NCI-H82 treated with DMSO at 0.1 percent for 48 hours (cell line): ENCODE results near the gene FLVCR1.
"Not testable (repeated sequence)": the region's sequence is repeated elsewhere in the genome, so short reads cannot be mapped to it uniquely, and the experiment has no call there.

Experiments used
- DNase-seq: peaks from one replicate; lab custom pipeline; 2025; ENCODE audit not compliant: unreplicated experiment; lab: John Stamatoyannopoulos, UW

Gene FLVCR1

DNA sequence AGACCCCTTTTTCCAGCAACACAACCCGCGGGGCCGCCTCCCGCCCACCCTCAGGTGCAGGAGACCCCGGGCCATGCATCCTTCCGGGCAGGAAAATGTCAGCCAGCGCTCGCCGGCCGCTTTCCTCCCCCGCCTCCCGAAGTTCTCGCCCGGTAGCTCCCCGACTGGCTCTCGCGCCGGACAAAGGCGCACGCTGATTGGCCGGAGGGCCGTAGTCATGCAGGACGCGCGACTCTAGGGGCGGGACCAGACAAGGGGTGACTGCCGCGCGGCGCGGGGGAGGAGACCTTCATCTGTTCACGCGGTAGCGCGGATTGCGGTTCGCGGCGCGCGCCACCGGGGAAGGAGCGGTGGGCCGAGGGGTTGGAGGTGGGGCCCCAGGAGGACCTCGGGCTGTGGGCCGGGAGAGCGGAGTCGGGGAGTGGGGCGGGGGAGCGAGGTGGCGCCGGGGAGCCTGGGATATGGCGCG lies at the start of gene FLVCR1:
TSS of gene FLVCR1 (plus strand) at position 284 of the 469 bp plus-strand sequence. CDS start at position 462, 178 bp downstream.
- peak; percentile 91 for DNase-seq

DNA sequence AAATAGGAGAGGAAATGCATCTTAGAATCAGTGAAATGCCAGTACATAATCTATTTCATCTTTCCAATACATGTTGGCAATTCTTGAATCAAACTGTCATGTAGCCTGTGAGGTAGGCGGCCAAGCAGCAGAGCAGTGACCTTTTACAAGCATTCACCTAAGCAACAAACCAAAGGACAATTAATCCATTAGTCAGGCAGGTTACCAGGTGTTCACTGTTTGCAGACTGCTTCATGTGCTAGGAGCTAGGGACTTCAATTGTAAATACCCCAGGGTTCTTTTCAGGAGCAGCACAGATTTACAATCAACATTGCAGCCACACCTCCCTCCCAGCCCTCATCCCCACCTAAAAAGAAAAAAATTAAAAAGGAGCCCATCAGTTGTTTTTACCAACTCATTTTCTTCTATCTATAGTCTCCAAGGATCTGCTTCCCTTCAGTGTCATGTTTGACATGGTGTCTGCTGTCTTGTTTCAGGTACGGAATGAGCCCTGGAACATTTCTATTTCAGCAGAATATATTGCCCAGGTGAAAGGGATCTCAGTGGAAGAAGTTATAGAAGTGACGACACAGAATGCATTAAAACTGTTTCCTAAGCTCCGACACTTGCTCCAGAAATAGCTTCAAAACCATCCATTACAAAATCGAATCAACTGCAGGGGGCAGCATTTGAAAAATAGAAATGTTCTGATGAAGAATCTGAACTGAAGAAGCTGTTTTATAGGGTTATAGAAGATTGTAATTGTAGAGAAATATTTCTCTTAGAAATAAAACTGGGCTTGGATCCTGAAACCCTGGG lies 43.3 kb upstream of the FLVCR1 start:
- DNase-seq, result peak; percentile 38

DNA sequence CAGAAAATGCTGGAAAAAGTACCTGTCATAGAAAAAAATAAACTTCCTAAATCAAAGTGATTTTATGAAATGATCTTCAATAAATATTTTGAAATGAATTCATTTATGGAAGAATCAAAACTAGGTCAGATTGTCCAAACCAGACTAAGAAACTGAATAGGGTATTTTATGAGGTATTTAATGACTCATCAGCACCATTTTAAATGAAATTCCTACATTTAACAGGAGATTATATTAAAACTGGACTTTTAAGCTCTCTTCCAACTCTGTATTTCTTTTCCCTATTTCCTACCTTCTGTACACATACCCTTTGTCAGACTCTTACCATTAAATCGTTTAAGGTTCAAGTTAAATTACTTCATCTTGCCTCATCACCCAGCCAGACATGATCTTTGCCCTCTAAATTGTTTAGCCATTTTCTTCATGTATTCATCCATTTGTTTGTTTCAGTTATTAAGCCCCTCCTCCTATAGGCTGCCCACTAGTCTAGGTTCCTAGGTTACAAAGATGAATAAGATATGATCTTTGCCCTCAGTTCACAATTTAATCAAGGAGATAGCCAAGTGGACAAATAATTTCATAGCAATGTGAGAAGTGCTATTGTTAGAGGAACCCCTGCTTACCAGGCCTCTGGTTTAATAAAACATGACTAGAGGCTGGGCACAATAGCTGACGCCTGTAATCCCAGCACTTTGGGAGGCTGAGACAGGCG lies 41.4 kb upstream of the FLVCR1 start:
- no peak for DNase-seq

DNA sequence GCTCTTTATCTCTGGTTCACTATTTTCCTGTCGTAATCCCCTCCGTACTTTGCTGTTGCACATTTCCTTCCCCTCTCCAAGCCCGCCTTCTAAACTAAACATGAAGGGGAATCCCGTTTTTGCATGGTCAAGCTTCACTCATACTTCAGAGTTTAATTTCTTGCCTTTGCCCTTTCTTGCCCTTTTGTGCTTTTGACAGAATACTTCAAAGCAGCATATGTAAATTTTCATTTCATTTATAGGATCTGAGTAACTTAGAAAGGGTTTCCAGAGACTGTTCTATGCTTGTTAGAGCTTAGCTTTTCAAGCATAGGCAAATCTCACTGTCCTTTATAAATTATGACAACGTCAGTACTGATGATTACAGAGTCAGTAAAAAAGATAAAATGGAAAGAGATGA lies 38.3 kb upstream of the FLVCR1 start:
- DNase-seq, result no peak

DNA sequence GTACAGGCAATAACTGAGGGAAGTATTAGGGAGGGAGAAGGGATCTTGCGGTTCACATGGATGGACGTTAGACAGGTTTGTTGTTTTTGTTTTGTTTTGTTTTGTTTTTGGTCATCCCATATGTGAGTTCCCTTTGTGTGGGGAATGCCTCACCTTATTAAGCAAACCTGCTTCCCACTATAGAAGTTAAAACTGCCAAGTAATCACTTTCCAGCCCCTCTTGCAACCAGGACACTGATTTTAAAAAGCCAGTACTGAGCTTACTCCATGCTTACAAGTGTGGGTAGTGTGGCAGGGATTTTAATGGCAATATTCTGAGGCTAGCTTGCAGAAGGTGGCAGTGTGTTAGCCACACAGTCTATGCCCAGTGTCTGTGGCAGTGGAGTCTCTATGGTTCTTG lies 37.1 kb upstream of the FLVCR1 start:
- DNase-seq, result no peak

DNA sequence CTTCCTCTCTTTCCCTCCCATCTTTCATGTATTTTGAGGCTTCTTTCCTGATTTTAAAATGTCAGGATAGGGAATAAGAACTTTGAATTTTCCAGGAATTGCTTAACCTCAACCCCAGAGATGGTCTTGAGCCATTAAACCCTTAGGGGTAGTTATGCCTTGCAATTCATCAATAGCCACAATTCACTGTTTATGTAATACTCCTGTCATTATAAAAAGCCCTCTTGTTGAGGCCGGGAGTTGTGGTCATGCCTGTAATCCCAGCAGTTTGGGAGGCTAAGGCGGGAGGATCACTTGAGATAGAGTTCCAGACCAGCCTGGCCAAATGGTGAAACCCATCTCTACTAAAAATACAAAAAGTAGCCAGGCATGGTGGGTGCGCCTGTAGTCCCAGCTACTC lies 35.1 kb upstream of the FLVCR1 start:
- DNase-seq, result no peak

DNA sequence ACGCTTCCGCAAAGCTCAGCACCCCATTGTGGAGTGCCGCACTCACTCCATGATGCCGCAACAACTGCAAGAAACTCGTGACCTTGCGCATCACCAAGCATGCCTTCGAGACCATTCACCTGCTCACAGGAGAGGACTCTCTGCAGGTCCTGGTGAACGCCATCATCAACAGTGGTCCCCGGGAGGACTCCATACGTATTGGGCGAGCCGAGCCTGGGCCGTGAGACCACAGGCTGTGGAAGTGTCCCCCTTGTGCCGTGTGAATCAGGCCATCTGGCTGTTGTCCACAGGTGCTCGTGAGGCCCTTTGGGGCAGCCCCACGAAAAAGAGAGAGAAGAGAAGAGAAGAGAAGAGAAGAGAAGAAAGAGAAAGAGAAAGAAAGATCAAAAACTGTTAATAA lies 33.9 kb upstream of the FLVCR1 start:
- no peak for DNase-seq

DNA sequence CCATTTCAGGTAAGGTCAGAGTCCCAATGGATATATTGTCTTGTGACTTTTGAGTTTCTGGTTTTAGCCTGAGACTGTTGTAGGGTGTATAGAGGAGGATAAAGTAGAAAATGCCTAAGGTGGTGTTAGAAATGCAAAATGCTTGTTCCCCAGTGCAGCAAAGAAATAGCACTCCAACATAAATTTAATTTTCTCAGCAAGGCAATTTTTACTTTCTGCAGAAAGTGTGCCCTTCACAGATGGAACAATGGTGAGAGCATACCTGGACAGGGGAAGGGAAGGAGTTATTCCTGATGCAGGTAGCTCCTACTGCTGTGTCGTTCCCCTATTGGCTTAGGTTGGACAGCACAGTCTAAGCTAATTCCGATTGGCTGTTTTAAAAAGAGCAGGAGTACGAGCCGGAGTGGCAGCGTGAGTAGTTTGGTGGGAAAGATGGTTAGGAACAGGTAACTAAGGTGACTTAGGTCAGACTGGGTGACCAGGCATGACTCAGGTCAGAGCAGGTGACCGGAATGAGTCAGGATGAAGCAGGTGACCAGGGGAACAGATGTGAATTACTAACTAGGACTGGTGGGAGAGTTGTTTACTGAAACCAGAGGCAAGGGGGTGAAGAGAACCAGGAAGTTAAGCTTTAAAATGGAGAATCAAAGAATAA lies 32.1 kb upstream of the FLVCR1 start:
- no peak for DNase-seq

DNA sequence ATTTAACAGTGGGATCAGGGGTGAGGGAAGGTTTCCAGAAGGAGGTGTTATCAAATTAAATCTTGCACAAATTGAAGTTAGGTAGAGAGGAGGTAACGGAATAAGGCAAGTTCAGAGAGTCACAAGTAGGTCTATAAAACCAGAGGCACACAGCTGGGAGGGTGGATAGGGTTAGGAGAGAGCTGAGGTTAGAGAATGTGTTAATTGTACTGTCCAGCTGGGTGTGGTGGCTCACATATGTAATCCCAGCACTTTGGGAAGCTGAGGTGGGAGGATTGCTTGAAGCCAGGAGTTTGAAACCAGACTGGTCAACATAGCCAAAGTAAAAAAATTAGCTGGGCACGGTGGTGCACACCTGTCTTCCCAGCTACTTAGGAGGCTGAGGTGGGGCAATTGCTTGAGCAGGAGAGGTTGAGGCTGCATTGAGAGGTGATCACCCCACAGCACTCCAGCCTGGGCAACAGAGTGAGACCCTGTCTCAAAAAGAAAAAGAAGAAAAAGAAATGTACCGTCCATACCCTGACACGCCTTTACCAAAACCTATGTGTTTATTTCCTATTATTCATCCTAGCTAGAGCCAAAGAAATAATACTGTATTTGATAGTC lies 30.8 kb upstream of the FLVCR1 start:
- no peak for DNase-seq

DNA sequence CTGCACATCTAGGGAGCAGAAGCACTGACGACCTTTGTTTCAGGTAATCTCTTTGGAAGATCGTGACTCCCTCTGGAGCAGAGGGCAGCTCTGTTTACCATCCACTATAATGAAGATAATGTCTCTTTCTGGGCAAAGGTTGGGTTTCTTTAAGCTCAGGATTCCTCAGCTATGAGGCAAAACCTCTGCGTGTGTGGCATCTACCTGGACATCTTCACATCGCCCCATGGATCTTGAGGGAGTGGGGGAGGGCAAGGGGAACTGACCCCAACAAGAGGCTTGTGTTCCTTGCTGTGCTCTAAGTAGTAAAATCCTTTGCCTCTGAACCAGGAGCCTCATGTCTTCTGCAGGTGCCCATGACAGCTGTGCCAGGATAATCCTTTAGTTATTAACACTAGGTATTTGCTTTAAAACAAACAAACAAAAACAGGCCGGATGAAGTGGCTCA lies 30.2 kb upstream of the FLVCR1 start:
- peak; percentile 96 for DNase-seq

DNA sequence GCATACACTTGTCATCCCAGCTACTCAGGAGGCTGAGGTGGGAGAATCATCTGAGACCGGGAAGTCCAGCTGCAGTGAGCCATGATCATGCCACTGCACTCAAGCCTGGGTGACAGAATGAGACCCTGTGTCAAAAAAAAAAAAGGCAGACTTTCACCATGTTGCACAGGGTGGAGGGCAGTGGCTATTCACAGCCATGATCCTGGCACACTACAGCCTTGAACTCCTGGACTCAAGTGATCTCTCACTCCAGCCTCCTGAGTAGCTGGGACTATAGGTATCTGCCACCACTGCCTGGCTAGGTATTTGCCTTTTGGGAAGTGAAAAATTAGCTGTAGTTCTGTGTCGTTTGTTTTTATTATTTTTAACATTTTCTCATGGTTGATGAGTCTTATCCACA lies 29.7 kb upstream of the FLVCR1 start:
- DNase-seq, result no peak

DNA sequence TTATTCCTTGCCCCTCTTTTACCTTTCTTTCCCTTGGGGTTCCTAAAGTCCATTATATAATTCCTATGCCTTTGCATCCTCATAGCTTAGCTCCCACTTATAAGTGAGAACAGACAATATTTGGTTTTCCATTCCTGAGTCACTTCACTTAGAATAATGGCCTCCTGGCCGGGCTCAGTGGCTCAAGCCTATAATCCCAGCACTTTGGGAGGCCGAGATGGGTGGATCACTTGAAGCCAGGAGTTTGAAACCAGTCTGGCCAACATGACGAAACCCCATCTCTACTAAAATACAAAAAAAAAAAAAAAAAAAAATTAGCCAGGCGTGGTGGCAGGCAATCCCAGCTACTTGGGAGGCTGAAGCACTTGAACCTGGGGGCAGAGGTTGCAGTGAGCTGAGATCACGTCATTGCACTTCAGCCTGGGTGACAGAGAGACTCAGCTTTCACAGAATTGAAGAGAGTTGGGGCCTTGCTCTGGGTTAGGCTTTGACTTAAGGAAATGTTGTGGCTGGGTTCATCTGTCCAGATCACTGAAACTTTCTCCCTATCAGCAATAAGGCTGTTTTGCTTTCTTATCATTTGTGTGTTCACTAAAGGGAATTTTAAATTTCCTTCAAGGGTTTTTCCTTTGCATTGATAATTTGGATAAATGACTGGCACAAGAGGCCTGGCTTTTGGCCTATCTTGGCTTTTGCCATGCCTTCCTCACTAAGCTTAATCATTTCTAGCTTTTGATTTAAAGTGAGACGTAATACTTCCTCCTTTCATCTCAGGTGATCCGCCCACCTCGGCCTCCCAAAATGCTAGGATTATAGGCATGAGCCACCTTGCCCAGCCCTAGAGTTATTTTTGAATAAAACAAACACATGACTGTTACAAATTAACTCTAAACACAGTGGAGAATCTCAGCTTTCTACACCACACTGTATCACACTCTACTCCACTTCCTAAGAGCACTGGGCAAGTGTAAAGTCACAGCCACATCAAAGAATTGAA lies 24.6 kb upstream of the FLVCR1 start:
- not testable (repeated sequence) for DNase-seq

DNA sequence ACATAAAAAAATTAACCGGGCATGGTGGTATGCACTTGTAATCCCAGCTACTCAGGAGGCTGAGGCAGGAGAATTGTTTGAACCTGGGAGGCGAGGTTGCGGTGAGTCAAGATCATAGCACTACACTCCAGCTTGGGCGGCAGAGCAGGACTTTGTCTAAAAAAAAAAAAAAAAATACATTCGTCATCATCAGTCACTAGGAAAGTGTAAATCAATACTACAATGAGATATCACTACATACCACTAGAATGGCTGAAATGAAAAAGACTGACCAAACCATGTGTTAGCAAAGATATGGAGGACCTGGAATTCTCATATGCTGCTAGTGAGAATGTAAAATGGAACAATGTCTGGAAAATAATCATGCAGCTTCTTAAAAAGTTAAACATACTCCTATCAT lies 19.9 kb upstream of the FLVCR1 start:
- no peak for DNase-seq

DNA sequence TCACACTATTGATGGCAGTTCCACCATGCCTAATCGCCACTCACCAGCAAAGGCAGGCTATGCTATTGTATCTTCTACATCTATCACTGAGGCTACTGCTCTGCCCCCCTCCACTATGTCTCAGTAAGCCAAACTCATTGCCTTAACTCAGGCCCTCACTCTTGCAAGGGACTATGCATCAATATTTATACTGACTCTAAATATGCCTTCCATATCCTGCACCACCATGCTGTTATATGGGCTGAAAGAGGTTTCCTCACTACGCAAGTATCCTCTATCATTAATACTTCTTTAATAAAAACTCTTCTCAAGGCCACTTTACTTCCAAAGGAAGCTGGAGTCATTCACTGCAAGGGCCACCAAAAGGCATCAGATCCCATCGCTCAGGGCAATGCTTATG lies 13.6 kb upstream of the FLVCR1 start:
- not testable (repeated sequence) for DNase-seq

DNA sequence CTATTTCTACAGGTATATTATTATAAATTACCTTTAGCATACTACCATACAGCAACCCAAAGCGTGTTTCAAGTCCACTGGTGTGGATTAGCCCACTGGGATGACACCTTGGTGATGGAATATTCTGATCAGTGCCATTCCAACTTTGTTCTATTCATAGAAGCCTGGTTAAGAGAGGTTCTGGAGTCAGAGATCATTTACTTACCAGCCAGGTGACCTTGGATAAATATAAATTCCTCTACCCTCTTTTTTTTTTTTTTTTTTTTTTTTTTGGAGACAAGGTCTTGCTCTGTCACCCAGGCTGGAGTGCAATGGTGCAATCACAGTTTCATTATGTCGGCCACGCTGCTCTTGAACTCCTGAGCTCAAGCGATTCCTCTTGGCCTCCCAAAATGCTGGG lies 10.5 kb upstream of the FLVCR1 start, which contains the start of gene SPATA45:
TSS of gene SPATA45 (minus strand) at position 101 of the 400 bp plus-strand sequence. CDS start 11,500 bp downstream, outside the sequence.
- DNase-seq, result no peak

DNA sequence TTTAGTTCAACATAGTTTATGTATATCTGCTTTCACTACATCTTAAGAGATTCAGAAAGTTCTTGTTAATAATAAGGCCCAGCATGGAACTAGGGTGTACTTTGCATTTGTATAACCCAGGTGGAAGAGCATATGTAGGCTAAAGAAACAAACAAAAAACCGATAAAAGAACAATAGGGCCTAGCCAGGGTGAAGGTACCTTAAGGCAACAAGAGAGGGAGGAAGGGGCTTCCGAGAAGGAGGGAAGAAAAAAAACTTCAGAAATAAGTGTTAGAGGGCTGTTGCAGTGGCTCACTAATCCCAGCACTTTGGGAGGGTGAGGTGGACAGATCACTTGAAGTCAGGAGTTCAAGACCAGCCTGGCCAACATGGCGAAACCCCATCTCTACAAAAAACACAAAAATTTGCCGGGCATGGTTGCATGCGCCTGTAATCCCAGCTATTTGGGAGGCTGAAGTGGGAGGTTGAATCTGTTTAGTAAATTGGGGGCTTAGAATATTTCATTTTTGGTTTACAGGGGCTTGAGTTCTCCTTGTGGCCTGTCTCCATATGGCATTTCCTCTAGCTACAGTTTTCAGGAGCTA lies 5.9 kb upstream of the FLVCR1 start:
- no peak for DNase-seq

DNA sequence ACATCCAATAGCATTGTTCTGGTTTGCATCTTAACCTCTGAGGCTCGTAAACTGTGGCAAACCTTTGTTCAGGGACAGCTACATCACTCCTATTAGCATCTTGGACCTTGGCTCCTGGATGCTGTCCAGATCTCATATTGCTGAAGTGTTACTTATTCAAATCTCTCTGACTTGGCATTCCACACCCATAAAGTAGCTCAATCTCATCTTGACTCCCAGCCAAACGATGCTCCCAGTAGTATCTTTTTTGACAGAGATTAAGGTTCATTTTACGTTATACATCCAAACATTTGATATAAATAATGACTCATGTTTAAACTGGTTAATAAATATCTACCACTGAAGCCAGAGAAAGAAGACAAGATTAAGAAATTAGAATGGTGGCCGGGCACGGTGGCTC lies 4.4 kb upstream of the FLVCR1 start:
- no peak for DNase-seq

DNA sequence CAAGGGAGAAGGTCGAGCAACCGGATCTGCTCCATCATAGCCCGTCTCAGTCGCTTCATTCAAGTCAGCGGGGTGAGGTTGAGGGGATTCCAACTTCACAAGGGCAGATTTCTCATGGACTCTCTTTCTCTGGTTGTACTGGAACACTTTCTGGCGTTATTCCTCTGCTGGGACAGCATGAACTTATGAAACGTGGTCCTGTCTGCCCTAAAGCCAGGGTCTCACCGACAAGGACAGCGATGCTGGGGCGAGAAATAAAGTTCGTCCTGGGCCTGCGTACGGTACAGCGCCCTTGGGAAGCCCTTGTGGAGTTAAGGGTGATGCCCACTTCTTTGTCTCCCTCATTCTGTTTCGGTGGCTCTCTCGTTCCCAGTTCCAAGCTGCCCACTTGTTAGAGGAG lies 1.3 kb upstream of the FLVCR1 start:
- no peak for DNase-seq

DNA sequence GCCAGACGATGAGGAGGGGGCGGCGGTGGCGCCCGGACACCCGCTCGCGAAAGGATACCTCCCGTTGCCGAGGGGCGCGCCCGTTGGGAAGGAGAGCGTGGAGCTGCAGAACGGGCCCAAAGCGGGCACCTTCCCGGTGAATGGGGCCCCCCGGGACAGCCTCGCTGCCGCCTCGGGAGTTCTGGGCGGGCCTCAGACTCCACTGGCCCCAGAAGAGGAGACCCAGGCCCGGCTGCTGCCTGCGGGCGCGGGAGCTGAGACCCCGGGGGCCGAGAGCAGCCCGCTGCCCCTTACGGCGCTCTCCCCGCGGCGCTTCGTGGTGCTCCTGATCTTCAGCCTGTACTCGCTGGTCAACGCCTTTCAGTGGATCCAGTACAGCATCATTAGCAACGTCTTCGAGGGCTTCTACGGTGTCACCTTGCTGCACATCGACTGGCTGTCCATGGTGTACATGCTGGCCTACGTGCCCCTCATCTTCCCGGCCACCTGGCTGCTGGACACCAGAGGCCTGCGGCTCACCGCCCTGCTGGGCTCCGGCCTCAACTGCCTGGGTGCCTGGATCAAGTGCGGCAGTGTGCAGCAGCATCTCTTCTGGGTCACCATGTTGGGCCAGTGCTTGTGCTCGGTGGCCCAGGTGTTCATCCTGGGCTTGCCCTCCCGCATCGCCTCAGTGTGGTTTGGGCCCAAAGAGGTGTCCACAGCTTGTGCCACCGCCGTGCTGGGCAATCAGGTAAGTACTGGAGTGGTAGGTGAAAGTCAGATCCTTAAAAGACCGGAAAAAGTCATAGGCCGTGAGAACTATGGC lies 588 bp downstream of the FLVCR1 start:
- DNase-seq, result no peak
